Loucy (cell line): ENCODE results near the gene ADGRF4.

Experiments
- H2AFZ ChIP-seq: fragments of 200-600 bp; sonication (generic); 2 replicates; pipeline ENCODE4 v1.6.0; 2016; ENCODE audit warnings: antibody characterized with exemption, mild to moderate bottlenecking, low read length, moderate library complexity
- H3F3A ChIP-seq: fragments of 200-600 bp; 2 replicates; pipeline ENCODE4 v1.6.0; 2016; ENCODE audit warnings: antibody characterized with exemption, low read depth, mild to moderate bottlenecking
- H3K27me3 ChIP-seq: fragments of 200-600 bp; sonication (generic); 2 replicates; pipeline ENCODE4 v1.6.1; 2014; ENCODE audit warnings: low read length, mild to moderate bottlenecking; ENCODE audit not compliant: insufficient read depth, poor library complexity, severe bottlenecking
- H3K36me3 ChIP-seq: fragments of 200-600 bp; sonication (generic); 2 replicates; pipeline ENCODE4 v1.6.1; 2016; ENCODE audit warnings: low read length; ENCODE audit not compliant: insufficient read depth
- H3K4me1 ChIP-seq: fragments of 200-600 bp; sonication (generic); 2 replicates; pipeline ENCODE4 v1.5.1; 2014; ENCODE audit warnings: low read length, mild to moderate bottlenecking; ENCODE audit not compliant: insufficient read depth, poor library complexity, severe bottlenecking
- H3K4me2 ChIP-seq: fragments of 200-600 bp; sonication (generic); 2 replicates; pipeline ENCODE4 v1.6.0; 2014; ENCODE audit warnings: antibody characterized with exemption, low read length, low read depth, mild to moderate bottlenecking; ENCODE audit not compliant: poor library complexity, severe bottlenecking
- H3K4me3 ChIP-seq: fragments of 200-600 bp; sonication (generic); 2 replicates; pipeline ENCODE4 v1.5.1; 2014; ENCODE audit warnings: low read length, mild to moderate bottlenecking, mixed read lengths; ENCODE audit not compliant: poor library complexity, severe bottlenecking
- H3K79me2 ChIP-seq: fragments of 200-600 bp; sonication (generic); 2 replicates; pipeline ENCODE4 v1.6.1; 2014; ENCODE audit warnings: low read length; ENCODE audit not compliant: insufficient read depth
- H3K9ac ChIP-seq: fragments of 200-600 bp; sonication (generic); 2 replicates; pipeline ENCODE4 v1.6.0; 2014; ENCODE audit warnings: mild to moderate bottlenecking, low read depth, low read length, moderate library complexity; ENCODE audit not compliant: poor library complexity, severe bottlenecking
- H3K9me2 ChIP-seq: fragments of 200-600 bp; sonication (generic); replicated peaks from 2 replicates; pipeline ENCODE4 v1.6.1; 2016; ENCODE audit warnings: low read depth, low read length, mixed read lengths
- H3K9me3 ChIP-seq: fragments of 200-600 bp; sonication (generic); 2 replicates; pipeline ENCODE4 v1.6.1; 2014; ENCODE audit warnings: mild to moderate bottlenecking, antibody characterized with exemption, low read length, low read depth; ENCODE audit not compliant: insufficient read depth
- H4K20me1 ChIP-seq: fragments of 200-600 bp; sonication (generic); 2 replicates; pipeline ENCODE4 v1.6.0; 2014; ENCODE audit warnings: antibody characterized with exemption, low read length, mild to moderate bottlenecking; ENCODE audit not compliant: insufficient read depth, poor library complexity, severe bottlenecking
- EZH2phosphoT487 ChIP-seq: fragments of 200-600 bp; IDR thresholded peaks from 2 replicates; pipeline ENCODE4 v1.6.1; 2018; ENCODE audit warnings: antibody characterized with exemption, mild to moderate bottlenecking, moderate library complexity, borderline replicate concordance
- TF ChIP-seq, protein P1 (sequence below): fragments of 200-600 bp; sonication (generic); conservative IDR thresholded peaks from 2 replicates; pipeline ENCODE4 v1.5.1; 2014; ENCODE audit warnings: mild to moderate bottlenecking, antibody characterized with exemption, low read length

ADGRF4 gene

DNA sequence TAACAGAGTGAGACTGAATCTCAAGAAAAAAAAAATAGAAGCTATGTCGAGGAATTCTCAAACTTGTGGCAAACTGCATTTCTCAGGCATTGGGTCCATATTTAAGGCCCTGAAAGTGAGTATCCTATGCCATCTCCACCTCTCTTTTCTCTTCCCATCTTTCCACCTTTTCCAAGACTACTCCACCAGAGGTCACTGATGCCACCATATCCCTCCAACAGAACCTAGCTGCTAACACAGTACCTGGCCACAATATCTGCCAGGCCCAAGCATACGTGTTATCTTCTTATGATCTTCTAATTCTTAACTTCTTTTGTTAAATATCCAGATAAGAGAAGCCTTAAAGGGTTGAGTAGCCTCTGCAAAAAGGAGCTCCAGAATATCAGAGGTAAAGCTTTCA lies 8.2 kb upstream of the ADGRF4 start:
- Histone ChIP-seq H3K27me3 (peaks cover 6% of the 10 kb centered on the region), H3K4me3 (no peak overlapping the region), H2AFZ (no peak overlapping the region), H3K79me2 (no peaks in the 10 kb centered on the region), H3K4me2 (no peak overlapping the region), H3K9ac (no peak overlapping the region), H3F3A (no peaks in the 10 kb centered on the region), H3K9me2 (no peaks in the 10 kb centered on the region), H3K36me3 (no peaks in the 10 kb centered on the region), H3K4me1 (no peaks in the 10 kb centered on the region), H4K20me1 (no peaks in the 10 kb centered on the region), H3K9me3 (no peaks in the 10 kb centered on the region)
- TF ChIP-seq, protein P1, sequence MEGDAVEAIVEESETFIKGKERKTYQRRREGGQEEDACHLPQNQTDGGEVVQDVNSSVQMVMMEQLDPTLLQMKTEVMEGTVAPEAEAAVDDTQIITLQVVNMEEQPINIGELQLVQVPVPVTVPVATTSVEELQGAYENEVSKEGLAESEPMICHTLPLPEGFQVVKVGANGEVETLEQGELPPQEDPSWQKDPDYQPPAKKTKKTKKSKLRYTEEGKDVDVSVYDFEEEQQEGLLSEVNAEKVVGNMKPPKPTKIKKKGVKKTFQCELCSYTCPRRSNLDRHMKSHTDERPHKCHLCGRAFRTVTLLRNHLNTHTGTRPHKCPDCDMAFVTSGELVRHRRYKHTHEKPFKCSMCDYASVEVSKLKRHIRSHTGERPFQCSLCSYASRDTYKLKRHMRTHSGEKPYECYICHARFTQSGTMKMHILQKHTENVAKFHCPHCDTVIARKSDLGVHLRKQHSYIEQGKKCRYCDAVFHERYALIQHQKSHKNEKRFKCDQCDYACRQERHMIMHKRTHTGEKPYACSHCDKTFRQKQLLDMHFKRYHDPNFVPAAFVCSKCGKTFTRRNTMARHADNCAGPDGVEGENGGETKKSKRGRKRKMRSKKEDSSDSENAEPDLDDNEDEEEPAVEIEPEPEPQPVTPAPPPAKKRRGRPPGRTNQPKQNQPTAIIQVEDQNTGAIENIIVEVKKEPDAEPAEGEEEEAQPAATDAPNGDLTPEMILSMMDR = no peak

DNA sequence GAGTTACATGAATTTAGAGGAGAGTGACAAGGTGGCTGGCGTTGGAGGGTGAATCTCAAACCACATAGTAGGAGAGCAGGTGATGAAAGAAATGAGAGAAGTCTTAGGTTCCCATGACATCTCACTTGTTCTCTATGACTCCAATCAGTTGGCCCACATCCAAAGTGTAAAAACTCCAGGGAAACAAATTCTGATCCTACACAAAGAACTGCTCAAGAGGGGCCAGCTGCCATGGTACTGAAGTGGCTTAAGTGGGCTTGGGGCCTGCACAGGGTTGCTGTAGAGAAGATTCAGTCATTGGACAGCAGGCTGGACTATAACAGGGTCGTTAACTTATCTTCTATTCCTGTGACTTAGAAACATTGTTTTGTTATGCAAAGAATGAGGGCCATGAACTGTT lies 7.6 kb upstream of the ADGRF4 start:
- no peaks in the 10 kb centered on the region for H3K36me3 ChIP-seq
- H2AFZ ChIP-seq = no peak overlapping the region
- no peaks in the 10 kb centered on the region for H3K79me2 ChIP-seq
- no peak overlapping the region for H3K9ac ChIP-seq
- H3K9me2 ChIP-seq = no peaks in the 10 kb centered on the region
- peaks cover 6% of the 10 kb centered on the region for H3K27me3 ChIP-seq
- no peaks in the 10 kb centered on the region for H3K4me1 ChIP-seq
- no peak for TF ChIP-seq EZH2phosphoT487
- TF ChIP-seq, protein P1 = no peak
- H3K9me3 ChIP-seq = no peaks in the 10 kb centered on the region
- H3K4me3 ChIP-seq = no peak overlapping the region
- H4K20me1 ChIP-seq = no peaks in the 10 kb centered on the region
- H3F3A ChIP-seq = no peaks in the 10 kb centered on the region
- H3K4me2 ChIP-seq = no peak overlapping the region

DNA sequence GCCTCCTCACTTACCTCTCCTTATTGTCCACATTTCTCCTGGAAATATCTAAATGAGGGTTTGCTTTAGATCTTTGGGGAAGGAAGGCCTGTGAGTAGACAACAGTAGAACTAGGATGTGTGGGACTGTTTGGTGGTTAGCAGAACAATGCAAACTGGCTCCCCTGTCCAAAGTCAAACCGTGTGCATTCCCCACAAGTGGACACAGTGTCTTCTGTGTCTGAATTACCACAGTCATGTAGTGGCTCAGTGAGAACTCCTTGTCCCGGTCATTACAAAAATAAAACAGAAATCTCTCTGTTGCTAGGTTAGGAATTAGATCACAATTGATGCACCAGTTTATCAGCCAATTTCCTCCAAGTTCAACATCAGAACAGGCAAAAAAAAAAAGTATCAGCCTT lies 455 bp upstream of the ADGRF4 start:
- H3K4me3 ChIP-seq = no peak overlapping the region

More for the DNA sequence above, 455 bp upstream of the ADGRF4 start:
- H3K36me3 ChIP-seq = no peaks in the 10 kb centered on the region
- no peaks in the 10 kb centered on the region for H3K9me2 ChIP-seq
- no peak overlapping the region for H2AFZ ChIP-seq
- H3K9ac ChIP-seq = no peak overlapping the region
- no peaks in the 10 kb centered on the region for H3K9me3 ChIP-seq
- no peak overlapping the region for H3K4me2 ChIP-seq
- H4K20me1 ChIP-seq = no peaks in the 10 kb centered on the region
- TF ChIP-seq, protein P1 = no peak
- no peak for TF ChIP-seq EZH2phosphoT487
- H3F3A ChIP-seq = no peaks in the 10 kb centered on the region
- H3K79me2 ChIP-seq = no peaks in the 10 kb centered on the region
- peaks cover 29% of the 10 kb centered on the region for H3K27me3 ChIP-seq
- no peaks in the 10 kb centered on the region for H3K4me1 ChIP-seq
